LHCN-M2 (cell line): ENCODE results near the gene TOMM70. TPM values are rescaled to one million over a fixed set of nuclear protein-coding genes. Genes with fewer than 3 reads are reported as not detected.
A peak's percentile ranks its signal among the peaks of the same experiment; 100 is the strongest.
"Not testable (repeated sequence)": the region's sequence is repeated elsewhere in the genome, so short reads cannot be mapped to it uniquely, and the experiment has no call there.

ENCODE experiments used
- DNase-seq: peaks from one replicate; pipeline ENCODE4 v3.0.0-alpha.2; 2012; ENCODE audit warnings: low read depth
- polyA plus RNA-seq: library from polyadenylated mRNA; unstranded; fragments of >200 nt; gene quantifications from one replicate; pipeline ENCODE4 v1.2.1, GENCODE V29; 2012; ENCODE audit warnings: missing spikeins
- total RNA-seq: library from RNA; depleted of rRNA; stranded (reverse); fragments of >200 nt; gene quantifications from 2 replicates; pipeline ENCODE4 v1.2.3, GENCODE V29; 2014; rRNA removed

Gene TOMM70
- 62.4 and 67.0 TPM in 2 replicates for total RNA-seq
- polyA plus RNA-seq, result 22.4 TPM

GRCh38 chr3:100400780-100401673 lies at the start of gene TOMM70, which contains the start of gene LNP1:
Gene TOMM70, minus strand, starts transcription at chr3:100401089. Its CDS starts 140 bp downstream, at chr3:100400949.
Gene LNP1, plus strand, starts transcription at chr3:100401539. Its CDS starts 28,191 bp downstream, at chr3:100429730.
- DNase-seq, result peak; percentile 97

GRCh38 chr3:100449214-100449613 lies 48.3 kb upstream of the TOMM70 start:
- DNase-seq, result no peak

GRCh38 chr3:100448079-100448478 lies 47.2 kb upstream of the TOMM70 start:
- no peak for DNase-seq

- DNase-seq, result not testable (repeated sequence)
Observed at GRCh38 chr3:100447067-100447466, 46.2 kb upstream of the TOMM70 start.

- no peak for DNase-seq
Observed at GRCh38 chr3:100443690-100444089, 42.8 kb upstream of the TOMM70 start.

DNA sequence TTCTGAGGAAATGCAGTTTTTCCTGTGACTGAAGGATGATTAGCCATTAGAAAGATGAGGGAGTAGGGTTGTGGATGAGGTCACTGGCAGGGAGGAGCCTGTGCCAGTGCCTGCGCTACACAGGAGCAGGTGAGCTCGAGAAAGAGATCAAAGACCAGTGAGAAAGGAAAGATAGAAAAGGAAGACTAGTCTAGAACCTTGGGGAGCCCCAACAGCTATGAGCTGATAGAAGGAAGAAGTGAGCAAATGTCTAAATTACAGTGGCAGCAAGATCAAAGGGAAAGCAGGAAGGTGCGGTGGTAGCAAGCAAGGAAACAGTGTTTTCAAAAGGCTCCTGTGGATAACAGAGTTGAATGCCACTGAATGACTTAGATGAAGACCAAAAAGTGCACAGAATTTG lies 40.0 kb upstream of the TOMM70 start:
- DNase-seq, result no peak

- no peak for DNase-seq
Observed at GRCh38 chr3:100438623-100438974, 37.7 kb upstream of the TOMM70 start.

GRCh38 chr3:100437721-100438622 lies 37.1 kb upstream of the TOMM70 start:
- no peak for DNase-seq

- no peak for DNase-seq
Observed at GRCh38 chr3:100436951-100437350, 36.1 kb upstream of the TOMM70 start.

DNA sequence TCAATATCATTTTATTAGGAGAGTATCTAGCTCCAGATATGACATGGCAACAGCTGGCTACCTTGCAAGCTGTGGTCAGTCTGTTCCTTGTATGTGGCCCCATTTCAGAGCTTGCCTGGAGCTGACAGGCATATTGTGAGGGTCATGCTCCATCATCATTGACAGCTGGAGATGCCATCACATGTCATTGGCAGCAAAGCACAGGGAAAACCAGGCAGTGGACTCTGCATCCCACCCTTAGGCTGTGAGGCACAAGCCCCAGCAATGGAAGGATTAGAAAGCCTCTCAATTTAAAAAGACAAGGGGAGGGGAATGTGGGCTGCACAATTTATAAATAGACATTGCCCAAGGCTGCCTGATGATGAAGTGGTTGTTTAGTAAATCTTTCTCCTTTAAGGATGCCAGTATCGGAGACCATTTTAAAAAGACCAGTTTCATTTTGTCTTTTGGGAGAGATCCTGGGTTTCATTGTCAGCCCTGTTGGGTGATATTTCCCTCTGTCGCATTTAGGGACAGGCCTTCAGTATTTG lies 28.4 kb upstream of the TOMM70 start:
- no peak for DNase-seq

GRCh38 chr3:100427699-100428098 lies 26.8 kb upstream of the TOMM70 start:
- no peak for DNase-seq

GRCh38 chr3:100426067-100426682 lies 25.3 kb upstream of the TOMM70 start:
- no peak for DNase-seq

- peak; percentile 3 for DNase-seq
Observed at GRCh38 chr3:100425316-100425715, 24.4 kb upstream of the TOMM70 start.

DNA sequence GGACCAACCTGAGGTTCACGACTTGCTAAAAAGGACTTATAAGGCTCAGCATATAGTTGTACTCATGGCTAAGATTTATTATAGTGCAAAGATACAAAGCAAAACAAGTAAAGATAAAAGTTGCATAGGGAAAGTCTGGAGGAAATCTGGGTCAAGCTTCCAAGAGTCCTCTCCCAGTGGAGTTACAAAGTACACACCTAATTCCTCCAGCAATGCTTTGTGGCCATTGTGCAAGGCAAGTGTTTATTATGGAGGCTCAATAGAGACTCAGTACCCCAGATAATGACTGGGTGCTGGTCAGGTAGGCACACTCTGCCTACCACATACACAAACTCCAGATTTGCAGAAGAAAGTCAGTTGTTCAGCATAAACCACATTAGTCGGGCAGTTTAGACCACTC lies 23.4 kb upstream of the TOMM70 start:
- no peak for DNase-seq

DNA sequence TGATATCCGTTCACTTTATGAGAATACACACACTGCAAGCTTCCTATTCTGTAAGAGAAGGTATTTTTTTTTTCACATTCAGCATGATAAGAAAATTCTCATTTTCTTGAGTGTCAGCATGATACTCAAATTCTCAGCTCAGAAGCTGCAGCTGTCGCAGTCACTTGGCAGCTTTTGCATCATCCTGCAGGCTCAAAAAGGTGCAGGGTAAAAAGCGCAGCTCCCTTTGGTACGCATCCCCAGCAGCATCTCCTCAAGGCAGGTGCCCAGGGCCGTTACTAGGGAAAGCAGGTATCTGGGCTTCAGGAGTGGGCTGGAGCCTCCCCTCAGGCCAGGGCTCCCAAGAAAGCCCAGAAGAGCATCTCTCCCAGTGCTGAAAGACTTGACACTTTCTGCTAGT lies 22.7 kb upstream of the TOMM70 start:
- DNase-seq, result no peak

- no peak for DNase-seq
Observed at GRCh38 chr3:100420885-100421284, 20.0 kb upstream of the TOMM70 start.

- DNase-seq, result no peak
Observed at GRCh38 chr3:100419406-100419805, 18.5 kb upstream of the TOMM70 start.

GRCh38 chr3:100416863-100417262 lies 16.0 kb upstream of the TOMM70 start:
- no peak for DNase-seq

DNA sequence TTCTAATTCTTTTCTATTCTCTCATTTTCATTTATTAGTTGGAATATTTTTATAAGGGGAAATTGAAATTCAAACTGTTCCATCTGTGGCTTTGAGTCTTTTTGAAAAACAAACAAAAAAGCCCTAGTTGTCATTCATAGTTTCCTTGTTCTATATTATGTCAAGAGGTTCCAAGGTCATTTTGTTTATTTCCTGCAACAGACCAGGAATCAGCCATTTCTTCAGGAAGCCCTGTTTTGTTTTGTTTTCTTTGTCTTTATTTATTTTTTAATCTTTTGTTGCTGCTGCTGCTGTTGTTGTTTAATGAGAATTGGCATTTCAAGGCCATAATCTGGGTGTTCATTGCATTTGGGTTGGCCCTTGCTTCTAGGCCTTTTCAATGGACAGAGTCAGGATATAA lies 15.3 kb upstream of the TOMM70 start:
- DNase-seq, result no peak

DNA sequence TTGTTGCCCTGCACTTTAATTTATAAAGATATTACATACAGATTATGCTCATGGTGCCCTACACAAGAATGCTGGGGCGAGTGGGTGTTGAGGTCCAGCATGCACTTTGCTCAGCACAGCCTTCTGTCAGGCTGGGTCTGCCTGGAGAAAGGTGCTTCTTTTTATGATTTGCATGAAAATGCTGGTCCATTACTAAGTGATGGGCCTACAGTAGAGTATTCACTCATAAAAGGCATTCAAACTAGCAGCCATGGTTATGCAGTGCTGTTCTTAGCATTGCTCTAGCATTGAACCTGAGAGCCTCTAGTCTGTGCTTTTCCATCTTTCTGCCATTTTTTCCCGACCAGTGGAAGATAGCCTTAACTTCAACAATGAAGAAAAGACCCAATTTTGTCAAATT lies 12.7 kb upstream of the TOMM70 start:
- no peak for DNase-seq

GRCh38 chr3:100412912-100413590 lies 12.2 kb upstream of the TOMM70 start:
- no peak for DNase-seq
